ENCODE results near the gene ARID3C. TPM values are rescaled to one million over a fixed set of nuclear protein-coding genes. Genes with fewer than 3 reads are reported as not detected.

The ARID3C gene
- total RNA-seq, 1 donor from 2014 or later, result 0.23 TPM

- no peaks in the 10 kb centered on the region for H3K9me3 Mint-ChIP-seq
- DNase-seq (ENCODE audit: low spot score), result no peak
- no peak overlapping the region for H3K27ac Mint-ChIP-seq
- intact Hi-C loops (cut with micrococcal nuclease), result no loop called here
- H3K4me1 Mint-ChIP-seq (ENCODE audit: low read depth), result peaks cover 9% of the 10 kb centered on the region
- H3K36me3 Mint-ChIP-seq (ENCODE audit: low read depth), result peaks cover 1% of the 10 kb centered on the region
- H3K27me3 Mint-ChIP-seq (ENCODE audit: insufficient read depth), result peaks cover 62% of the 10 kb centered on the region
- H3K4me3 Mint-ChIP-seq, result no peak overlapping the region
These were observed 43.9 kb downstream of the ARID3C start for GRCh38 chr9:34584970-34585369.

- intact Hi-C loops (cut with micrococcal nuclease), result no loop called here
- Mint-ChIP-seq H3K4me1 (ENCODE audit: low read depth) (no peaks in the 10 kb centered on the region), H3K36me3 (ENCODE audit: low read depth) (no peaks in the 10 kb centered on the region), H3K4me3 (no peak overlapping the region), H3K27me3 (ENCODE audit: insufficient read depth) (peaks cover 61% of the 10 kb centered on the region), H3K9me3 (no peaks in the 10 kb centered on the region), H3K27ac (no peak overlapping the region)
- DNase-seq (ENCODE audit: low spot score), result no peak
These were observed 46.1 kb downstream of the ARID3C start for GRCh38 chr9:34582787-34583186.

GRCh38 chr9:34581318-34581717 lies 47.5 kb downstream of the ARID3C start:
- peaks cover 57% of the 10 kb centered on the region for H3K27me3 Mint-ChIP-seq (ENCODE audit: insufficient read depth)
- H3K9me3 Mint-ChIP-seq, result no peaks in the 10 kb centered on the region
- H3K4me1 Mint-ChIP-seq (ENCODE audit: low read depth), result no peaks in the 10 kb centered on the region
- no peak for DNase-seq (ENCODE audit: low spot score)
- no peaks in the 10 kb centered on the region for H3K36me3 Mint-ChIP-seq (ENCODE audit: low read depth)
- intact Hi-C loops (cut with micrococcal nuclease), result no loop called here
- no peak overlapping the region for H3K4me3 Mint-ChIP-seq
- no peak overlapping the region for H3K27ac Mint-ChIP-seq

- no peak for DNase-seq (ENCODE audit: low spot score)
- Mint-ChIP-seq H3K9me3 (no peaks in the 10 kb centered on the region), H3K27ac (no peak overlapping the region), H3K4me3 (no peak overlapping the region), H3K4me1 (ENCODE audit: low read depth) (no peaks in the 10 kb centered on the region), H3K36me3 (ENCODE audit: low read depth) (no peaks in the 10 kb centered on the region), H3K27me3 (ENCODE audit: insufficient read depth) (peaks cover 58% of the 10 kb centered on the region)
- intact Hi-C loops (cut with micrococcal nuclease), result no loop called here
These were observed 48.5 kb downstream of the ARID3C start for GRCh38 chr9:34580358-34580757.

- no peak overlapping the region for H3K27ac Mint-ChIP-seq
- no peak for DNase-seq (ENCODE audit: low spot score)
- H3K27me3 Mint-ChIP-seq (ENCODE audit: insufficient read depth), result peaks cover 59% of the 10 kb centered on the region
- H3K9me3 Mint-ChIP-seq, result no peaks in the 10 kb centered on the region
- H3K36me3 Mint-ChIP-seq (ENCODE audit: low read depth), result no peaks in the 10 kb centered on the region
- no peaks in the 10 kb centered on the region for H3K4me1 Mint-ChIP-seq (ENCODE audit: low read depth)
- H3K4me3 Mint-ChIP-seq, result no peak overlapping the region
- intact Hi-C loops (cut with micrococcal nuclease), result no loop called here
These were observed 49.1 kb downstream of the ARID3C start for GRCh38 chr9:34579808-34580163.

GRCh38 chr9:34579104-34579807 lies 49.6 kb downstream of the ARID3C start:
- no peaks in the 10 kb centered on the region for H3K4me1 Mint-ChIP-seq (ENCODE audit: low read depth)
- no peak overlapping the region for H3K4me3 Mint-ChIP-seq
- no peaks in the 10 kb centered on the region for H3K9me3 Mint-ChIP-seq
- H3K27ac Mint-ChIP-seq, result no peak overlapping the region
- no peak for DNase-seq (ENCODE audit: low spot score)
- no peaks in the 10 kb centered on the region for H3K36me3 Mint-ChIP-seq (ENCODE audit: low read depth)
- intact Hi-C loops (cut with micrococcal nuclease), result no loop called here
- H3K27me3 Mint-ChIP-seq (ENCODE audit: insufficient read depth), result peaks cover 57% of the 10 kb centered on the region

GRCh38 chr9:34578241-34579103 lies 50.4 kb downstream of the ARID3C start:
- Mint-ChIP-seq H3K9me3 (no peaks in the 10 kb centered on the region), H3K4me1 (ENCODE audit: low read depth) (no peaks in the 10 kb centered on the region), H3K4me3 (no peak overlapping the region), H3K36me3 (ENCODE audit: low read depth) (no peaks in the 10 kb centered on the region), H3K27me3 (ENCODE audit: insufficient read depth) (peaks cover 54% of the 10 kb centered on the region), H3K27ac (no peak overlapping the region)
- intact Hi-C loops (cut with micrococcal nuclease), result loop anchor here (1.0 kb wide), 1 partner anchor 9 kb away; no protein-coding TSS in a partner anchor
- no peak for DNase-seq (ENCODE audit: low spot score)

- Mint-ChIP-seq H3K36me3 (ENCODE audit: low read depth) (no peaks in the 10 kb centered on the region), H3K4me3 (no peak overlapping the region), H3K27ac (no peak overlapping the region), H3K9me3 (no peaks in the 10 kb centered on the region), H3K27me3 (ENCODE audit: insufficient read depth) (peaks cover 50% of the 10 kb centered on the region), H3K4me1 (ENCODE audit: low read depth) (no peaks in the 10 kb centered on the region)
- intact Hi-C loops (cut with micrococcal nuclease), result loop anchor here (1.0 kb wide), 1 partner anchor 10 kb away; no protein-coding TSS in a partner anchor
- DNase-seq (ENCODE audit: low spot score), result no peak
These were observed 51.2 kb downstream of the ARID3C start for GRCh38 chr9:34577400-34578240.

GRCh38 chr9:34576597-34577399 lies 52.1 kb downstream of the ARID3C start:
- H3K4me1 Mint-ChIP-seq (ENCODE audit: low read depth), result no peaks in the 10 kb centered on the region
- no peak for DNase-seq (ENCODE audit: low spot score)
- H3K36me3 Mint-ChIP-seq (ENCODE audit: low read depth), result no peaks in the 10 kb centered on the region
- no peaks in the 10 kb centered on the region for H3K9me3 Mint-ChIP-seq
- H3K4me3 Mint-ChIP-seq, result no peak overlapping the region
- H3K27me3 Mint-ChIP-seq (ENCODE audit: insufficient read depth), result peaks cover 50% of the 10 kb centered on the region
- no peak overlapping the region for H3K27ac Mint-ChIP-seq
- intact Hi-C loops (cut with micrococcal nuclease), result no loop called here

- intact Hi-C loops (cut with micrococcal nuclease), result no loop called here
- no peaks in the 10 kb centered on the region for H3K36me3 Mint-ChIP-seq (ENCODE audit: low read depth)
- peaks cover 51% of the 10 kb centered on the region for H3K27me3 Mint-ChIP-seq (ENCODE audit: insufficient read depth)
These were observed 52.8 kb downstream of the ARID3C start for GRCh38 chr9:34575862-34576596.

GRCh38 chr9:34575241-34575640 lies 53.6 kb downstream of the ARID3C start:
- no peak overlapping the region for H3K27ac Mint-ChIP-seq

More at GRCh38 chr9:34575862-34576596, 52.8 kb downstream of the ARID3C start:
- no peaks in the 10 kb centered on the region for H3K9me3 Mint-ChIP-seq
- no peak for DNase-seq (ENCODE audit: low spot score)
- no peak overlapping the region for H3K4me3 Mint-ChIP-seq
- no peaks in the 10 kb centered on the region for H3K4me1 Mint-ChIP-seq (ENCODE audit: low read depth)
- no peak overlapping the region for H3K27ac Mint-ChIP-seq

GRCh38 chr9:34574571-34574970 lies 54.3 kb downstream of the ARID3C start:
- intact Hi-C loops (cut with micrococcal nuclease), result no loop called here

More at GRCh38 chr9:34575241-34575640, 53.6 kb downstream of the ARID3C start:
- Mint-ChIP-seq H3K27me3 (ENCODE audit: insufficient read depth) (peaks cover 44% of the 10 kb centered on the region), H3K9me3 (no peaks in the 10 kb centered on the region), H3K4me1 (ENCODE audit: low read depth) (no peaks in the 10 kb centered on the region), H3K4me3 (no peak overlapping the region), H3K36me3 (ENCODE audit: low read depth) (no peaks in the 10 kb centered on the region)
- DNase-seq (ENCODE audit: low spot score), result no peak
- intact Hi-C loops (cut with micrococcal nuclease), result no loop called here

More at GRCh38 chr9:34574571-34574970, 54.3 kb downstream of the ARID3C start:
- Mint-ChIP-seq H3K36me3 (ENCODE audit: low read depth) (no peaks in the 10 kb centered on the region), H3K4me1 (ENCODE audit: low read depth) (no peaks in the 10 kb centered on the region), H3K27ac (no peak overlapping the region), H3K27me3 (ENCODE audit: insufficient read depth) (peaks cover 39% of the 10 kb centered on the region), H3K4me3 (no peak overlapping the region), H3K9me3 (no peaks in the 10 kb centered on the region)
- no peak for DNase-seq (ENCODE audit: low spot score)

All from activated T-helper 1 cell treated with anti-CD3 and anti-CD28 coated beads, Interleukin-12 subunit alpha, Interleukin-12 subunit beta, Interleukin-2, Interleukin-4 antibody, amounts not matched to agents 30 ng/mL and 10 ng/mL and 1 ng/mL, durations not matched to agents 14 hours and 24 hours and 36 hours (primary cell).